ENCODE results near the gene OR1S2.
"Not testable (repeated sequence)": the region's sequence is repeated elsewhere in the genome, so short reads cannot be mapped to it uniquely, and the experiment has no call there.

OR1S2 gene, protein sequence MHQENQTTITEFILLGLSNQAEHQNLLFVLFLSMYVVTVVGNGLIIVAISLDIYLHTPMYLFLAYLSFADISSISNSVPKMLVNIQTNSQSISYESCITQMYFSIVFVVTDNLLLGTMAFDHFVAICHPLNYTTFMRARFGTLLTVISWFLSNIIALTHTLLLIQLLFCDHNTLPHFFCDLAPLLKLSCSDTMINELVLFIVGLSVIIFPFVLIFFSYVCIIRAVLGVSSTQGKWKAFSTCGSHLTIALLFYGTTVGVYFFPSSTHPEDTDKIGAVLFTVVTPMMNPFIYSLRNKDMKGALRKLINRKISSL

DNA sequence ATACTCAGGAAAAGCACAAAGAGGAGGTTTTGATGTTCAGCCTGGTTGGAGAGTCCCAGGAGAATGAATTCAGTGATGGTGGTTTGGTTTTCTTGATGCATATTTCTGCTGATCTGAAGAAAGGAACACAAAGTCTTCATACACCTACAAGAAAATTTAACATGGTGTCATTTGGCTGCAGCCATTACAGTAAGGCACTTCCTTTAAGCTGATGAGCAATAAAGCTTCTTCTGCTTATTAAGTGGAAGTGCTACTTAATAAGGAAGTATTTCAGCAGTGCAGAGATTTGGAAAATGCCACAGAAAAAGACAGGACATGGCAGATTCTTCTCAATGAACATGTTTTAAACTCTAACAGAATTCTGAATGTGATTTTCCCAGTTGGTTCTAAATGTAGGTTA lies at the start of gene OR1S2:
TSS of gene OR1S2 (minus strand) at position 101 of the 400 bp plus-strand sequence. CDS start at position 101, 0 bp downstream.
- FAIRE-seq: no peak

DNA sequence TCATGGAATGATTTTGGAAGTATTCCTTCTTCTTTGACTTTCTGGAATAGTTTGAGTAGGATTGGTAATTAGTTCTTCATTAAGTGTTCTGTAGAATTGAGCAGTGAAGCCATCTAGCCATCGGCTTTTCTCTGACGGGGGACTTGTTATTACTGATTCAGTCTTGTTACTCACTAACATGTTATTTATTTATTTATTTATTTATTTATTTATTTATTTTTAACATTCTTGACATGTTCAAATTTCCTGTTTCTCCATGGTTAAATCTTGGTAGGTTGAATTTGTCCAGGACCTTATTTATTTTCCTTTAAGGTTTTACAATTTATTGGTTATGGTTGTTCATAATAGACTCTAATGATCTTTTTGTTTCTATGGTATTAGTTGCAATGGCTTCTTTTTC lies 40.0 kb upstream of the OR1S2 start:
- no peak for FAIRE-seq

DNA sequence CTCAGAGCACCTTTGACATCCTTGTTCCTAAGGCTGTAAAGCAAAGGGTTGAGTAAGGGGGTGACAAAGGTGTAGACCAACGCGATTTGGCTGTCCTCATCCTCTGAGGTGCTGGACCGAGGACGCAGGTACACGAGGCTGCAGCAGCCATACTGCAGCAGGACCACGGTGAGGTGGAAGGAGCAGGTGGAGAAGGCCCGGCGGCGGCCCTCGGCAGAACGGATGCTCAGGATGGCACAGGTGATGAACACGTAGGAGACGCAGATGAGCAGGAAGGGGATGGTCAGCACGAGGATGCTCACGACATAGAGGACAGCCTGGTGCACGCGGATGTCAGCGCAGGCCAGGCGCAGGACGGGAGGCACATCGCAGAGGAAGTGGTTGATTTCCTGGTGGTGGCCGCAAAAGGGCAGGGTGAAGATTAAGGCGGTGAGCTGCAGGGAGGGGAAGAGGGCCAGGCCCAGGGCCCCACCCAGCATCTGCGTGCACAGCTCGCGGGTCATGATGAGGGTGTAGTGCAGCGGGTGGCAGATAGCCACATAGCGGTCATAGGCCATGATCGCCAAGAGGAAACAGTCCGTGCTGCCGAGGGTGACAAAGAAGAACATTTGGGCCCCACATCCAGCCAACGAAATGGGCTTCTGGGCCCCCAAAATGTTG lies 24.1 kb upstream of the OR1S2 start:
- FAIRE-seq: no peak

DNA sequence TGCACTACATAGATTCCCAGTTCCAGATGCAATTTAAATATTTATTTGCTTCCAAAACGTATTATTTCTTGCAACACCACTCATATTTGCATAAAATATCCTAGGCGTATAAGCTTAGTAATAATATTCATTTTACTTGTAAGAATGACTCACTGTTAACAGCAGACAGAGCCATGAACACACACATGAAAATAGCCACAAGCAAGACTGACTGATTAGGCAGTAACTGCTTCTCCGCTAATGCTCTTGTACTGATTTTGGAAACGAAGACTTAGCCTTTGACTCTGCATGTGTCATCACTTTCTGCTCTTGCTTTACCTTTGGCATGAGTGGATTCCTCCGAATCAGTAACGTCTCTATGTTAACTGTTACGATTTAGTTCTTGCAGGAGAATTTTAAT lies 18.8 kb upstream of the OR1S2 start:
- FAIRE-seq: no peak

DNA sequence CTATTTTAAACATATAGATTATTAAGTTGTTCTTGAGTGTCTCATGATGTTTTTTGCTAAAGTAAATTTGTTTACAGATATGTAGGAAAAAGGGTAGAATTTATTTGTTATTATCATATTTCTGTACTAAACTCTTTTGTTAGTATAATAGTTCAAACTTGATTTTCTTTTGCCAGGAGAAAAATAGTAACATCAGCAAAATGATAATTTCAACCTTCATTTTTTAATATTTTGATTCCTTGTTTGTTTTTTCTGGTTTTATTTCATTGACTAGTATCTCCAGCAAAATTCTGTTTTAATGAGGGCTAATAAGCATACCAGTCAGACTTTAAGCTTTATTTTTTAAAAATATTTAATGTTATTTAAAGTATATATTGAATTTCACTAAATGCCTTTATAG lies 12.5 kb upstream of the OR1S2 start:
- peak; percentile 37 for FAIRE-seq

DNA sequence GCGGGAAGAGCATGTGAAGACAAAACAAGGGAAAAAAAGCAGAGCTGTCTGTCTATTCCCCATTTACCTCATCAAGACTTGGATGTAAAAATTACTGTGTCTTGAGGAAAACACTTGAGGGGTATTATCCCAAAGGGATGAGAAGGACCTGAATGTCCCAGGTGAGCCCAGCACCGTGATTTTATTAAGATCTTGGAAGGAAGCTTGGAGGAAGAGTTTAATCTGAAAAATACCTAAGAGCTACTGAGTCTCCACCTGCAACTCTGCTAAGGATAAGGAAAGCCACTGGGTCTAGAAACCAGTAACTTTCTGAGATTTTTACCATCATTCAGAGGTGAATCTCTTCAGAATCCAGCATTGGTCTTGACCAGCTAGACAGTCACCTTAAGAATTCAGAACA lies 8.5 kb upstream of the OR1S2 start, which contains the start of gene OR1S1:
TSS of gene OR1S1 (plus strand) at position 301 of the 400 bp plus-strand sequence.
- not testable (repeated sequence) for FAIRE-seq

DNA sequence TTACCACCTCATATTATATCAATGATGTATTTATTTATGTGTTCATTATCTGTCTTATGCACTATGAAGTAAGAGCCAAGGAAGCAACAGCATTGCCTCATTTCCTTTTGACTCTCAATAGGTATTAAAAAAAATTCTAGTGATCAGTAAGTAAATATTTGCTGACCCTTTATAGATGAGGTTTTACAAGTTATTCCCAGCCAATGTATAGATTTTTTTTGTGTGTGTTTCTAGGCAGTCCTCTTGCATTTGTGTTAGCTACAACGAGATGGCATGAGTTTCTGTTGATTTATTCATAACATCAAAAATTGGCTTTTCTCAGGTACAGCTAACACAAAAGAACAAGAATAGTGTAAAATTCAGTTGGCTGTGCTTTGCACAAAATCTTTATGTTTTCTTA lies 4.7 kb downstream of the OR1S2 start:
- no peak for FAIRE-seq

DNA sequence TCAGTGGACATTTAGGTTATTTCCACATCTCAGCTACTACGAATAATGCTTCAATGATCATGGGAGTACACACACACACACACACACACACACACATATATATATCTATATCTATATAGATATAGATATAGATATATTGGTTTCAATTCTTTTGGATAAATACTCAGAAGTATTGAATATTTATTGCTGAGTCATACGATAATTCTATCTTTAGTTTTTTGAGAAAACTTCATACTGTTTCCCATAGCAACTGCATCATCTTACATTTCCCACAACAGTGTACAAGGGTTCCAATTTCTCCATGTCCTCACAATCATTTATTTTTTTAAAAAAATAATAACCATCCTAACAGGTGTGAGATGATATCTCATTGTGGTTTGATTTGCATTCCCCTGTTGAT lies 8.0 kb downstream of the OR1S2 start:
- no peak for FAIRE-seq

DNA sequence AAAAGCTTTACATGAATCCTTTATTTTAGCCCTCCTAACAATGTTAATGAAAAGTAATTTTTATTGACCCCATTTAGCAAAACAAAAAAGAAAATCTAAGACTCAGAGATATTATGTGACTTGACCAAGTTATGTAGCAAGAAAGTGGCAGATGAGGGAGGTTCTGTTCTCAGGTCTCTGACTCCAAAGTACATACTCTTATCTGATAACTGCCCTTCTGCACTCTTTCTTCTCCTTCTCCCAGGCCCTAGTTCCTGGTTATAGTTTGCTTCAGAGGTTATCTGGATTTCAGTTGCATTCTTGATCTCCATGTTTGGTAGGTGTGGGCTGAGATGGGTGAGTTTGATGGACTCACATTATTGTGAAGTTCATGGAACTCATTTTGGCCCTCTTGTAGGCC lies 10.6 kb downstream of the OR1S2 start:
- FAIRE-seq: no peak

DNA sequence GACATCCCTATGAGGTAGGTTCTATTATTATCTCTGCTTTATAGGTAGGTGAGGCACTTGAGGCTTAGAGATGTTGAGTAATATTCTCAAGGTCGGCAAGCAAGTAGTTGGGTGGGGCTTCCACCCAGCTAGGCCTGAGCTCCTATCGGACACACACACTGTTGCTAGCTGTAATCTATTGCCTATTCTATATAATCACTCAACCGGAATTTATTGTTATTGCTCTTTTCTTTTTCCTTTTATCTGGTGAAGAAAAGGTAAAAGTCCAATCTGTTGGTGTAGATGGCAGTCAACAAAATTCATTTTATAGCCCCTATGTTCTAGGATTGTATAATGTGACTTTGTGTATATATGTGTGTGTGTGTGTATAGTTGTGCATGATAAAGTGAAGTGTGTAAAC lies 11.7 kb downstream of the OR1S2 start:
- FAIRE-seq: no peak

DNA sequence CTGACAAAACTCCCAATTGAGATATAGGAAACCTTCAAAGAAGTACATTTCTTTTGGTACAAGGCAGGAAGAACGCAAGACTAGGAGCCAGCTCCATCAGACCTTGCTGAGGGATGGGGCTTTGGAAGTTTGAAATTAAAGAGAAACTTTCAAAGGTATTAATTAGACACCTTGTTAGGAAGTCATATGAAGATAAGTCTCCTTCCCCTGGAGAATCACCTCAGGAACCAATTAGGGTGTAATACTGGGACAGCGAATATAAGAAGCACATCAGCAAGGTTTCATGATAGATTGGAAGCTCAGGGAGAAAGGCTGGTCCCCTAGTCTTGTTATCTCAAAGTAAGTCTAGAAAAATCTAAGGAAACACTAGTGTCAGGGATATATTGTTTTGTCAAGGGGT lies 15.2 kb downstream of the OR1S2 start, which contains the start of gene OR9Q2:
TSS of gene OR9Q2 (plus strand) at position 301 of the 400 bp plus-strand sequence. CDS start 1,421 bp downstream, outside the sequence.
- no peak for FAIRE-seq

DNA sequence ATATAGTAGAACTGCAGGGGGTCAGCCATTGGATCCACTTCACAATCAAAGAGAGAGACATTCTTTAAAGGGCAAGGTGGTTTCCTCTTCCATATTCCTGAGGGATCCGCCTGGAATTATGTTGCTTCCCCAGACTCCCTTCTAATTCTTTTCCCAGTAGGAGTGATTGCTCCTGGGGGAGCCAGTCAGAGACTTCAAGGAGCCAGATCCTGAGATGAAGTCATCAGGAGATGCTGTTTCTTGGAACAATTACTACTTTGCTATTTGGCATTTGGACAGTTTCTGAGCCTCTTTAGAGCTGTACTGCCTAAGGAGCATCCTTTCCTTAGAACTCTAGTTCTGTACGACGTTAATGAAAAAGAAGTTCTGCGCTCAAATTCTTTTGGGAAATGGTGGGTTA lies 17.0 kb downstream of the OR1S2 start:
- no peak for FAIRE-seq

DNA sequence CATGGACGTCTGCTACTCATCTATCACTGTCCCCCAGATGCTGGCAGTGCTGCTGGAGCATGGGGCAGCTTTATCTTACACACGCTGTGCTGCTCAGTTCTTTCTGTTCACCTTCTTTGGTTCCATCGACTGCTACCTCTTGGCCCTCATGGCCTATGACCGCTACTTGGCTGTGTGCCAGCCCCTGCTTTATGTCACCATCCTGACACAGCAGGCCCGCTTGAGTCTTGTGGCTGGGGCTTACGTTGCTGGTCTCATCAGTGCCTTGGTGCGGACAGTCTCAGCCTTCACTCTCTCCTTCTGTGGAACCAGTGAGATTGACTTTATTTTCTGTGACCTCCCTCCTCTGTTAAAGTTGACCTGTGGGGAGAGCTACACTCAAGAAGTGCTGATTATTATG lies 24.3 kb downstream of the OR1S2 start:
- FAIRE-seq: no peak

DNA sequence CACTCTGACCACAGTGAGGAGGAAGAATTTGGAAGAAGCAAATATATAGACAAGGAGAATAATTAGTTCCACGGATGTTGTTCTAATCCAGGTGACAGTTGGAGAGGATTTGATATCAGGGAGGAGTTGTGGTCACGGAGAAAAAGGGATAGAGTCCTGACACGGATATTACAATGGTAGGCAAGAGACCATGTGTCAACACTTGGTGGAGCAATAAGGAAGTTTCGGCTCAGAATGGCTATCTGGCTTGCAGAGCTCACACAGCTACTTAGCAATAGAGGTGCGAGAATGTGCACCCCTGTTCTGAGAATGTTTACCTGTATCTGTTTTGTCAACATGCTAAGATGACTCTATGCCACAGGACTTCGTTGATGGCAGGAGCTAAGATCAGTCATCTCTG lies 25.5 kb downstream of the OR1S2 start:
- FAIRE-seq: no peak

DNA sequence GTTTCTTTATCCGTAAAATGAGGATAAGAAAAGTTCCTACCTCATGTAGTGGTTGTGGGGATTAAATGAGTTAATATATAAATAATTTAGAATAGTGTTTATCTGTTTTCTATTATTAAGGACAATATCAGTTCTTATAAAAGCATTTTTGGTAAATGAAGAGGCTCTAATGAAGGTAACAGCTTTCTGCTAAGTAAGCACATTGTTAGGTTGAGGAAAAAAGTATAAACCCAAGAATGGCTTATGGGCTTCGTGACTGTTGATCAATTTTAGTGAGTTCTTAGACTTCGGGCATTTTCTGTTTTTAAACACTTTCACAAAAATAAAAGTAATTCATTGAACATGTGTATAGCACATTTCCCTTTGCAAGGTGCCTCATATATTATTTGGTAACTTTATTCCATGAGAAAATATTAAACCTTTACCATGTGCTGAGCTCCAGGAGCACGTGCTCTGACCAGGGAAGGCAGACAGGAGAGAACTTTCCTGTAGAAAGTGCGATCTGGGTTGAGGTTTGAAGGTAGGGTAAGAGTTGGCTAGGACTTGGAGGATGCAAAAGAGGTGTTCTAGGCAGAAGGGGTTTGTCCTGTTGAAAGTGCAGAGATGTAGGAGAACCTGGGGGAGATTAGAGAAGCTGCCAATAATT lies 26.4 kb downstream of the OR1S2 start:
- no peak for FAIRE-seq

DNA sequence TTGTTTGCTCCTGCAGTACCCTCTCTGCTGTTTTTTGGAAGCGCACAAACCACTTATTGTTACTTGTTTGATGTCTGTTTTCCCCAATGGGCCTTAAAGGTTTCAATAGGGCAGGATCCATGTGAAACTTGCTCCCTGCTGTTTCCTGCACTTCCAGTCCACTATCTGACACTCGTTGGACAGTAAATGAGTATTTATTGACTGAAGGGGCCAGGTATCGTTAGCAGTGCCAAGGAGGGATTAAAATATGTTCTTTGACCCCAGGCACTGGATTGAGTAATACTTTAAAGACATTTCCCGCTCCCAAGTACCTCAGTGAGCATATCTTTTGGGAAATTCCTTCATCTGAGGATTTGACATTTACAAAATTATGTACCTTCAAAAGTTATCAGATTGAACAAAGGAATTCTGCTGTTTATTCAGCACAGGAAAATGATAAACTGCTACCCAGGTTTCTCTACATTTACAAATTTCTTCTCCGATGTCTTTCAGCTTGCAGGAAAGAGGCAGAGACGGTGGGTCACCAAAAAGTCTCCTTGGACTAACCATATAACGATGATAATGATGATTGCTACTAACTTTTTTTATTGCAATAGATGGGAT lies 38.3 kb downstream of the OR1S2 start:
- FAIRE-seq: no peak

DNA sequence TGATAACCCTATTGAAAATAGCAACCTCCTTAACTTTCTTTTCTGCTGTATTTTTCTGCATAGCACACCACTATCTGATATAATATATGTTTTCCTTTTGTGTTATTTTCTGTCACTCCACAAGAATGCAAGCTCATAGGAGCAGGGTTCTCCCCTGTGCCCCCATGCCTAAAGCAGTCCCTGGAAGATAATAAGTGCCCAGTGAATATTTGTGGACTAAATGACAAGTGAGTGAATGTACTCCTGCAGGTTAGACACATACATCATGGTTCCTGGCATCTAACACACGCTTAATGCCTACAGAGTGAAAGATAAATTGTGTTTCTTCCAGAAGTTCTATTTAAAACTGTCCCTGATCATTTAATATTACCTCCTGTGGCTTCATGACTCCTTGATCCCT lies 39.0 kb downstream of the OR1S2 start:
- FAIRE-seq: no peak

DNA sequence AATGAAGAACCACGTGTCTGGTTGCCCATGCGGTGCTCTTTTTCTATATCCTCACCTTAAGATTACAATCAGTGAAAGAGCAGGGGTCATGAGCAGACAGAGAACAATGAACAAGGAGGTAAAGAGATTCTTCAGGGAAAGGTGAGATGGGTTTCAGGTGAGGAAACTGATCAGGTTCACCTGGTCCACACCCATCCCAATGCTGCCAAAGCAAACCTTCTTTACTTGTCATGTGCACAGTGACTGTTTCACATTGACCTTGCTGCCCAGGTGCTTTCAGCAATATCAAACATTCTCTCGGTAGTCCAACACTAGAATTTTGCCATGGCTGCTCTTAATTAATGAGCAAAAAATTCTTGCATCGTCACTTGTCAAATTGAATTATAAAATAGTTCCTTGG lies 39.6 kb downstream of the OR1S2 start:
- FAIRE-seq: no peak
